ENCODE data around the gene TEX53.

The TEX53 gene

GRCh38 chr9:114685951-114686350 is 28.3 kb upstream of the TEX53 start:
- no peak for DNase-seq (ENCODE audit: low read depth in 1 of 2, low spot score in 1 of 2)
- no peaks in the 10 kb centered on the region for H3K27me3 ChIP-seq (ENCODE audit: insufficient read depth, poor library complexity, severe bottlenecking)
- H3K27ac ChIP-seq (replicated peaks) = no peak overlapping the region
- TF ChIP-seq REST (IDR thresholded peaks at IDR 0.05; ENCODE audit: insufficient replicate concordance, low read depth) = no peak
- H3K4me3 ChIP-seq (replicated peaks; ENCODE audit: insufficient read depth, low read length) = no peak overlapping the region

- no peak for TF ChIP-seq GABPA (IDR thresholded peaks at IDR 0.05; ENCODE audit: low read depth)
- TF ChIP-seq POLR2AphosphoS5 (IDR thresholded peaks at IDR 0.05; ENCODE audit: low read depth) = no peak
- TF ChIP-seq SPI1 (IDR thresholded peaks at IDR 0.05; ENCODE audit: borderline replicate concordance, low read depth) = no peak
- TF ChIP-seq CTCF (IDR thresholded peaks at IDR 0.05; ENCODE audit: insufficient read depth, low read length) = no peak
- TF ChIP-seq REST (IDR thresholded peaks at IDR 0.05; ENCODE audit: insufficient replicate concordance, low read depth) = no peak
- H3K27ac ChIP-seq (replicated peaks) = no peak overlapping the region
- no peak for DNase-seq (ENCODE audit: low read depth in 1 of 2, low spot score in 1 of 2)
- no peaks in the 10 kb centered on the region for H3K27me3 ChIP-seq (ENCODE audit: insufficient read depth, poor library complexity, severe bottlenecking)
- H3K4me3 ChIP-seq (replicated peaks; ENCODE audit: insufficient read depth, low read length) = no peak overlapping the region
Measured at GRCh38 chr9:114684036-114684435, 26.4 kb upstream of the TEX53 start.

- Histone ChIP-seq H3K27ac (replicated peaks) (no peak overlapping the region), H3K27me3 (ENCODE audit: insufficient read depth, poor library complexity, severe bottlenecking) (no peaks in the 10 kb centered on the region), H3K4me3 (replicated peaks; ENCODE audit: insufficient read depth, low read length) (no peak overlapping the region)
- TF ChIP-seq REST (IDR thresholded peaks at IDR 0.05; ENCODE audit: insufficient replicate concordance, low read depth) (no peak), CTCF (IDR thresholded peaks at IDR 0.05; ENCODE audit: insufficient read depth, low read length) (no peak), GABPA (IDR thresholded peaks at IDR 0.05; ENCODE audit: low read depth) (no peak), POLR2AphosphoS5 (IDR thresholded peaks at IDR 0.05; ENCODE audit: low read depth) (no peak)
- DNase-seq (ENCODE audit: low read depth in 1 of 2, low spot score in 1 of 2) = no peak
Measured at GRCh38 chr9:114682846-114683245, 25.2 kb upstream of the TEX53 start.

Measured in HL-60 (cell line).